ENCODE measurements around the gene ABCC4. TPM values are rescaled to one million over a fixed set of nuclear protein-coding genes. Genes with fewer than 3 reads are reported as not detected.

The ABCC4 gene
- total RNA-seq, 2 experiments from 2014 or later, result 5.7 to 6.1 TPM

DNA sequence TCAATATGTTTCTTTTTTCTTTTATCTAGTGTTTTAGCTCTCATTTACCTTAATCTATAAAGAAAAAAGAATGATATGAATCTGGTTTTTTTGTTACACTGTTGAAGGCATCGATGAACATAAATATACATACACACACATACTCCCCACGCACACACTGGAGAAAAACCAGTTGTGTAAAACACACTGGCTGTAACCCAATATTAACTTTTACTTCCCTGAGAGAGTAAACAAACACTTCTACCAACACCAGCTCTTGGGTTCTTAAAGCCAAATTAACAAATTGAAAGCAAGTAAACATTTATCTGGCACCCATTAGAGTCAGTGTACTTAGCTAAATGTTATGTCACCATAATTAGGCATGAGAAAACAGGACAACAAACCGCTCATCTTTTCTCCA lies 145.7 kb downstream of the ABCC4 start:
- no peak overlapping the region for H3K4me3 Mint-ChIP-seq
- DNase-seq (no peak), ATAC-seq (no peak)
- ChIA-PET CTCF (interaction anchor here (0.6 to 1.5 kb wide), 5 partner anchors 8 to 484 kb away, joined by 3 to 4 read pairs (median 3); no protein-coding TSS in a partner anchor), POLR2A (no interaction called here)
- H3K9me3 Mint-ChIP-seq (ENCODE audit: insufficient read depth), result no peaks in the 10 kb centered on the region
- H3K4me1 Mint-ChIP-seq (ENCODE audit: low read depth), result no peaks in the 10 kb centered on the region
- peaks cover 2% of the 10 kb centered on the region for H3K36me3 Mint-ChIP-seq (ENCODE audit: low read depth)
- H3K27ac Mint-ChIP-seq, result no peak overlapping the region
- no peaks in the 10 kb centered on the region for H3K27me3 Mint-ChIP-seq (ENCODE audit: low read depth)

DNA sequence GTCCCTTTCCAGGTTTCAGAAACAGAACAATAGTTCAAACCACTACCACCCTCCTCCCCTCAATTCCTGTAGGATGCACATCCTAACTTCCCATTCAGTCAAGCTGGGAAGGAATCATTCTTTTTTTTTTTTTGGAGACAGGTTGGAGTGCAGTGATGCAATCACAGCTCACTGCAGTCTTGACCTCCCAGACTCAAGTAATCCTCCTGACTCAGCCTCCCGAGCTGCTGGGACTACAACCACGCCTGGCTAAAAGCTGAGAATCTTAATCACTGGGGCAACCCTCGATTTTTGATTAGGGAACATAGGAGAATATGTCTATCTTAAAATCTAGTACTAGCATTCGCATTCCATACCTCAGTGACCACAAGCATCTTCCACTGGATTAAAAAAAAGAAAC lies 146.2 kb downstream of the ABCC4 start:
- Mint-ChIP-seq H3K4me1 (ENCODE audit: low read depth) (no peaks in the 10 kb centered on the region), H3K4me3 (no peak overlapping the region), H3K27me3 (ENCODE audit: low read depth) (no peaks in the 10 kb centered on the region), H3K27ac (no peak overlapping the region), H3K36me3 (ENCODE audit: low read depth) (peaks cover 2% of the 10 kb centered on the region), H3K9me3 (ENCODE audit: insufficient read depth) (no peaks in the 10 kb centered on the region)
- DNase-seq, result no peak
- ChIA-PET CTCF (interaction anchor here (1.1 to 1.5 kb wide), 4 partner anchors 10 to 249 kb away, joined by 3 to 6 read pairs (median 4); no protein-coding TSS in a partner anchor), POLR2A (no interaction called here)
- ATAC-seq, result no peak

DNA sequence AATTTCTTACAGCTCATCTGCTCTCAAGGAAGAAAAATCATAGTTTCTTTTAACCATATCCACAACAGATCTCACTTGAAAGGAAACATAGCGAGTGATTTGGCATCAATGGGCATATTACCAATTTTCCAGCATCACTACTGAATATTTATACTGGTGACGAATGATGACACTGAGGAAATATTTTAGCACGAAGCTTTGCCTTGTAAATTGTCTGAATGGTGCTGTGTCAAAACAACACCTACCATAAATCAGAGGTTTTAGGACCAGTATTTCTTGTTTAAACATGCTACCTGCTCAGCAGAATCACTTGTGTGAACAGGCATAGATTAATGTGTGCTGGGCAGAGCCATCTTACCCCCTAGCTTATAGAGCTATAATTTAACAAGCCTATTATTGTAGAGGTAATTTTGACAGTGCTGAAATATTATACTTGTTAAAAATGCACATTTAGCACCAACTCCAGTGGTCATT lies 146.8 kb downstream of the ABCC4 start:
- Mint-ChIP-seq H3K27ac (no peak overlapping the region), H3K4me3 (no peak overlapping the region), H3K27me3 (ENCODE audit: low read depth) (no peaks in the 10 kb centered on the region), H3K9me3 (ENCODE audit: insufficient read depth) (no peaks in the 10 kb centered on the region), H3K4me1 (ENCODE audit: low read depth) (no peaks in the 10 kb centered on the region), H3K36me3 (ENCODE audit: low read depth) (peaks cover 2% of the 10 kb centered on the region)
- ChIA-PET CTCF (interaction anchor here (1.2 kb wide), 1 partner anchor 35 kb away, joined by 6 read pairs; no protein-coding TSS in a partner anchor), POLR2A (no interaction called here)
- no peak for DNase-seq
- ATAC-seq, result no peak

DNA sequence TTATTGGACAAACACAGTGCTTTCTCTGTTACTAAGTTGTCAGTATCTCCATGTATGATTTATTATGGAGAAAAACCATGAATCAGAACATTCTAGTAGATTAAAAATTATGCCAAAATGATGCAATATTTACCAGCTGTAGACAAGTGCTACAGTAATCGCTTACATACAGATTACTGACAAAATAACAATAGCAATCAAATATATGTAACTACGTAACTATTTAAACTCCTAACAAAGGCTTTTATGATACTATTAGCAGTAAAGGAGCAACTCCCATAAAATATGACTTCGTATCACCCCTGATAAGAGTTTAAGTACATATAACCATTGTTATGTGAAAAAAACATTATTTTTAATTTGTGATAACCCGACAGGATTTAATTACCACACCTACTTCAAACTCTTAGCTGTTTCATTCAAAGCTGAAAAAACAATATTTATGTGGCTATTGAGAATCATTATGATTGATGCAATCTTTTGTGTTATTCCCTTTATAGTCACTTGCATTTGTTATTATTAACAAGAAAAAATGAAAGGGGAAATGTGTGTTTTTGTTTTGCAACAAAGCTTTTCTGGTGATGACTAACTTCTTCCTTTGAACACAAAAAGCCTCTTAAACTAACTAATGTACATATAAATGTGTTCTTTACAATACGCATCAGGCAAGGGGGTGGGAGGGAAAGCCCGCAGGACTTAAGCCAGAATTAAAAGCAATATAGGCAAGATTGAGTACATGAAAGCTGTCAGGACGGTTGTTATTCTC lies 147.4 kb downstream of the ABCC4 start:
- Mint-ChIP-seq H3K9me3 (ENCODE audit: insufficient read depth) (no peaks in the 10 kb centered on the region), H3K4me3 (no peak overlapping the region), H3K27me3 (ENCODE audit: low read depth) (no peaks in the 10 kb centered on the region), H3K27ac (no peak overlapping the region), H3K36me3 (ENCODE audit: low read depth) (peaks cover 2% of the 10 kb centered on the region), H3K4me1 (ENCODE audit: low read depth) (no peaks in the 10 kb centered on the region)
- DNase-seq (no peak), ATAC-seq (no peak)
- CTCF ChIA-PET, result interaction anchor here (1.2 kb wide), 1 partner anchor 36 kb away, joined by 6 read pairs; no protein-coding TSS in a partner anchor
- POLR2A ChIA-PET, result no interaction called here

DNA sequence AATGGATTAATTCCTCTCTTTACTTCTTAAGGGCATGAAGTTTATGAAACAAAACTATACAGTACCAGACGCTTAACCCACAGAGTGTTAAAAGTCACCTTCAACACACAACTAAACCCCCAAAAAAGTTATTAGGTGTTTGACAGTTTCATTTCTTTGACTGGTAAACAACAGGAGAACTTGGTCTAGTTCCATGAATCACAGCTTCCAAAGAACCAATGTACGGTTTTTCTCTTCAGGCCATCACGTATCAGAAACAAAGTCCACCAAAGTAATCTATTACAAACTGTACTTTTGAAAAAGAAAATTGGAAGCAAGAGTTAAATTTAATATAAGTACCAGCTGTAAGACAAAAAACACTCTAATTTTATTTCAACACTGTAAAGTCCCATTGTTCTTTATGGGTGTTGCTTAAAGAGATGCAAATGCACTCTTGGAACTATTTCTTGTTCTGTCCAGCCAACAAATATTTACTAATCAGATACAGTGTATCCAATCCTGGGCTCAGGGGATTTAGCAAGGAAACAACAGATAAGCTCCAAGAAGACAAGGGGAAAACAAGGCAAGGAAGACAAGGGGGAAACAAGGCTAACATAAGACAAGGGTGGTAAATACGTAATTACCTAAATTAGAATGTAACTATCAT lies 149.2 kb downstream of the ABCC4 start:
- DNase-seq (no peak), ATAC-seq (no peak)
- Mint-ChIP-seq H3K4me3 (no peak overlapping the region), H3K4me1 (ENCODE audit: low read depth) (no peaks in the 10 kb centered on the region), H3K36me3 (ENCODE audit: low read depth) (peaks cover 2% of the 10 kb centered on the region), H3K27ac (no peak overlapping the region), H3K9me3 (ENCODE audit: insufficient read depth) (no peaks in the 10 kb centered on the region), H3K27me3 (ENCODE audit: low read depth) (no peaks in the 10 kb centered on the region)
- ChIA-PET CTCF (no interaction called here), POLR2A (no interaction called here)

DNA sequence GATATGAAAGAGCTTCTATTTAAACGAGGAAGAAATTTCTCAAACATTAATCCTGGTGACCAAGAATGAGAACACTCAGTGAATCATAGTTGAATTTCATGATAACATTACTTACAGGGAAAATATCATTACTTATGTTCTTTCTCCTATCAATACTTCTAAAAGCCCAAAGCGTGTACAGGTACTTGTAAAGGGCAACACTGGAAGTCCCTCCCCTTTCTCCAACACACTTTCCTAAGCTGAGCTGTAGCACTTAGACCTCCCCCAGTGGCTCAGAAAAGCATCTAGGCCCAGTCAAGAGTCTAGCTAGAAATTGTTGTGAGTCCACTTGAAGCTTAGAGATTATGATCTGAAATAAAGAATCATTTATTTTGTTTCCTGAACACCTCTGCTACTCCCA lies 150.7 kb downstream of the ABCC4 start:
- no peak for DNase-seq
- no peaks in the 10 kb centered on the region for H3K4me1 Mint-ChIP-seq (ENCODE audit: low read depth)
- no peak overlapping the region for H3K4me3 Mint-ChIP-seq
- no peak overlapping the region for H3K27ac Mint-ChIP-seq
- no peaks in the 10 kb centered on the region for H3K9me3 Mint-ChIP-seq (ENCODE audit: insufficient read depth)
- H3K36me3 Mint-ChIP-seq (ENCODE audit: low read depth), result peaks cover 5% of the 10 kb centered on the region
- ATAC-seq, result no peak
- CTCF ChIA-PET, result interaction anchor here (1.0 kb wide), 1 partner anchor 39 kb away, joined by 3 read pairs; no protein-coding TSS in a partner anchor
- POLR2A ChIA-PET, result no interaction called here
- H3K27me3 Mint-ChIP-seq (ENCODE audit: low read depth), result no peaks in the 10 kb centered on the region

DNA sequence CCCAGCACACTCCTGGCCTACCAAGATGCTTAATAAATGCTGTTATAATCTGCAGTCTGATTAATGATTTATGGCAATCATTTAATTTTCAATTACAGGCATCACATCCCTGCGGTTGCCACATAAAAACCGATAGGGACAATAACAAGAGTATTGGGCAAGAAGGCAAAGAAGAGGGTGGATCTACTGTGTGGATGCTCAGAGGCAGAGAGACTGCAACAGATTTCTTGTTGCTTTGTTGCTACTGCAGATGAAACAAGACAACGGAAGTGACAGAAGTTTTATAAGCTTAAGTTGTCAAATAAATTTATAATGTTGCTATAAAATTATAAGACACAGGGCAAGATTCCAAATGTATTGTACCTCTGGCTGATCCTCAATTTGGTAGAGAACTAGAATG lies 154.8 kb downstream of the ABCC4 start:
- POLR2A ChIA-PET, result no interaction called here
- no peaks in the 10 kb centered on the region for H3K9me3 Mint-ChIP-seq (ENCODE audit: insufficient read depth)
- DNase-seq (no peak), ATAC-seq (no peak)
- no peak overlapping the region for H3K4me3 Mint-ChIP-seq
- no peak overlapping the region for H3K27ac Mint-ChIP-seq
- CTCF ChIA-PET, result interaction anchor here (0.8 to 1.4 kb wide), 2 partner anchors 10 to 45 kb away, joined by 3 read pairs; no protein-coding TSS in a partner anchor
- peaks cover 5% of the 10 kb centered on the region for H3K4me1 Mint-ChIP-seq (ENCODE audit: low read depth)
- H3K36me3 Mint-ChIP-seq (ENCODE audit: low read depth), result peaks cover 13% of the 10 kb centered on the region
- H3K27me3 Mint-ChIP-seq (ENCODE audit: low read depth), result no peaks in the 10 kb centered on the region

DNA sequence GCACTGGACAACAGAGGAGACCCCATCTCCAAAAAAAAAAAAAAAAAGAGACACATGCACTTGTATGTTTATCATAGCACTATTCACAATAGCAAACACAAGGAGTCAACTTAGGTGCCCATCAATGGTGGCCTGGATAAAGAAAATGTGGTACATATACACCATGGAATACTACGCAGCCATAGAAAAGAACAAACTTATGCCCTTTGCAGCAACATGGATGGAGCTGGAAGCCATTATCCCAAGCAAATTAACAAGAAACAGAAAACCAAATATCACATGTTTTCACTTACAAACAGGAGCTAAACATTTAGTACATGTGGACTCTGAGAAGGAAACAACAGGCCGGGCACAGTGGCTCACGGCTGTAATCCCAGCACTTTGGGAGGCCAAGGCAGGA lies 155.7 kb downstream of the ABCC4 start:
- ATAC-seq (no peak), DNase-seq (no peak)
- peaks cover 5% of the 10 kb centered on the region for H3K4me1 Mint-ChIP-seq (ENCODE audit: low read depth)
- H3K27ac Mint-ChIP-seq, result no peak overlapping the region
- CTCF ChIA-PET, result no interaction called here
- H3K4me3 Mint-ChIP-seq, result no peak overlapping the region
- H3K27me3 Mint-ChIP-seq (ENCODE audit: low read depth), result no peaks in the 10 kb centered on the region
- H3K9me3 Mint-ChIP-seq (ENCODE audit: insufficient read depth), result no peaks in the 10 kb centered on the region
- POLR2A ChIA-PET, result no interaction called here
- H3K36me3 Mint-ChIP-seq (ENCODE audit: low read depth), result peaks cover 15% of the 10 kb centered on the region

DNA sequence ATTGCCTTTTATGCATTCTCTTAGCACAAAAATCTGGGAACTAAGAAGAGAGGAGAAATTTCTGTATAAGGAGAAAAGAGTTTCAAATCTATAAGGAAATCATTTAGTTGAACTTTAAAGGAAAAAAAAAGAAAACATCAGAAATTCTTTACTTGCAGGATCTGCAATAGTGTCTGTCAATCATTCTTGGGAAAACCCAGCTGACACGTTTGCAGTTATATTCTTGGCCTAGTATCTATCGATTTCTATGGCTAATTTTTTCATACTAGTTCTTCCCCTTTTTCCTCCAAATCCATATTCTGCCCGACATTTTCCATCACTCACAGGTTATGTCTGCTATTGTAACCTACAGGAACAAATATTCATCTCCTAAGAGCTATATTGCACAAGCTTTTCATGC lies 160.7 kb downstream of the ABCC4 start:
- Mint-ChIP-seq H3K27me3 (ENCODE audit: low read depth) (no peaks in the 10 kb centered on the region), H3K4me1 (ENCODE audit: low read depth) (peaks cover 5% of the 10 kb centered on the region), H3K4me3 (no peak overlapping the region), H3K9me3 (ENCODE audit: insufficient read depth) (no peaks in the 10 kb centered on the region), H3K27ac (no peak overlapping the region), H3K36me3 (ENCODE audit: low read depth) (peaks cover 18% of the 10 kb centered on the region)
- ATAC-seq (no peak), DNase-seq (no peak)
- CTCF ChIA-PET, result interaction anchor here (0.9 kb wide), 1 partner anchor 16 kb away, joined by 3 read pairs; no protein-coding TSS in a partner anchor
- POLR2A ChIA-PET, result no interaction called here

DNA sequence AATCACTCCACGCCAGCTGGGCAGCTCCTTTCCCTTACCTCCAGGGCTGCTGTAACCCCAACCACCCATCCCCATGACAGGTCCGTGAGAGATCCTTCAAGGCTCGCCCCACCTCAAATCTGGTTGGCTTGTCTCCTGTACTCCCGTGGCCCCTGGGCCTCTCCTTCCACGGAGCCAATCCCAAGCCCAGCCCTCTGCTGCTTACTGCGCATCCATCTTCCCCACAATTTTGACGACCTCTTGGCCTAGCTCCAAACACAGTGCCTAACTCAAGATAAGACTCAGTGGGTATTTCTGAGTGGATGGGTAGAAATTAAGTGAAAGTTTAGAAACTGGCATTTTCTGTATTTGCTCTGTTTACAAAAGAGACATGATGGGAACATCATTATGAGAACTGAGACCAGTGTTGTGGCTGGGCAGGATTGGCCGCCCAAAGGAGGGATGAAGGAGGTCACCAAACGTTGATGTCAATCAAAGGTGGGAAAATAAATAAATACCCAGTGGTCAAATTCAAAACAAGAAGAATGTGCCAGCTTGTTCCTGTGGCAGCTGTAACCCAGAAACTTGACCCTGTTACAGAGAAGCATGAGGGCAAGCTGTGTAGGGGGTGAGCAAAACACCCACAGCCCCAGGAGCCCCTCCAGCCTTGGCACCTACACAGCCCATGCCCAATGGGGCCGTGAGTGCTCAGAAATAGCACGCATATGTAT lies 162.2 kb downstream of the ABCC4 start:
- H3K27ac Mint-ChIP-seq, result no peak overlapping the region
- ChIA-PET CTCF (no interaction called here), POLR2A (no interaction called here)
- no peak overlapping the region for H3K4me3 Mint-ChIP-seq
- ATAC-seq (no peak), DNase-seq (no peak)
- no peaks in the 10 kb centered on the region for H3K27me3 Mint-ChIP-seq (ENCODE audit: low read depth)
- H3K9me3 Mint-ChIP-seq (ENCODE audit: insufficient read depth), result no peaks in the 10 kb centered on the region
- no peaks in the 10 kb centered on the region for H3K4me1 Mint-ChIP-seq (ENCODE audit: low read depth)
- H3K36me3 Mint-ChIP-seq (ENCODE audit: low read depth), result peaks cover 9% of the 10 kb centered on the region

DNA sequence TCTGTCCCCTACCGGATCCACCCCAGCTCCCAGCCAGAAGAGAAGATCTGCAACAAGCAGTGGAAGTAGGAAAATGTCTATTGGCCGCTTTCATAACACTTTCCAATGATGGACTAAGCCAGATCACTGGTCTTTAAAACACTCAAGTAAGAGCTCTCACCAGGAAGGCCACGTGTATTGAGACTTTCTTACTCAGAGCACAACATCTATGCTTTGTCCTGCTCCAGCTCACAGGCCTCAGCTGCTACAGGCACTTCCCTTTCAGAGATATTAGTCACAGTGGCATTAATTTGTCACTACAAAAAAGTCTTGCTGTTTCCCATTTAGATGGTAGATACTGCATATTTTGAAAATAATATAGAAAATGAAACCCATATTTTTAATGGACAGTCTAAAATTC lies 164.2 kb downstream of the ABCC4 start:
- ATAC-seq (no peak), DNase-seq (no peak)
- ChIA-PET POLR2A (no interaction called here), CTCF (no interaction called here)
- H3K27ac Mint-ChIP-seq, result no peak overlapping the region
- no peaks in the 10 kb centered on the region for H3K27me3 Mint-ChIP-seq (ENCODE audit: low read depth)
- H3K9me3 Mint-ChIP-seq (ENCODE audit: insufficient read depth), result no peaks in the 10 kb centered on the region
- H3K4me1 Mint-ChIP-seq (ENCODE audit: low read depth), result no peaks in the 10 kb centered on the region
- no peak overlapping the region for H3K4me3 Mint-ChIP-seq
- H3K36me3 Mint-ChIP-seq (ENCODE audit: low read depth), result peaks cover 9% of the 10 kb centered on the region

DNA sequence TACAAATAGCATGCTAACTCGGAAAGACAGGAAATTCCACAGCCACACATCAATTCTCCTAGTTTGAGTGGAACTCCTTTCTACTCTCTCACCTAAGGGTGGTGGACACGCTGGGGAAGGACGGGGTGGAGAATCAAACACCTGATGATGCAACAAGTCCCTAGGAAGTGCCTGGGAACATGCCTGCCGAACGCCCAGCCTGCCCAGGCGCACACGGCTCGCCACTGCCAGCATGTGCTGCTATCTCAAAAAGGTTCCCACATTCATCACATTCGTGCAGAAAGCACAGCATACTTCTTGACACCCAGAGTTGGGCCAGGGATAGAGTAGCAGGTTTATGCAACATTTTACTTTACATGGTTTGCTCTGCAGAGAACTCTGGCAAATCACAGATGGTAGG lies 164.6 kb downstream of the ABCC4 start:
- no peaks in the 10 kb centered on the region for H3K27me3 Mint-ChIP-seq (ENCODE audit: low read depth)
- no peaks in the 10 kb centered on the region for H3K9me3 Mint-ChIP-seq (ENCODE audit: insufficient read depth)
- no peaks in the 10 kb centered on the region for H3K4me1 Mint-ChIP-seq (ENCODE audit: low read depth)
- H3K4me3 Mint-ChIP-seq, result no peak overlapping the region
- ChIA-PET POLR2A (no interaction called here), CTCF (no interaction called here)
- peaks cover 9% of the 10 kb centered on the region for H3K36me3 Mint-ChIP-seq (ENCODE audit: low read depth)
- no peak overlapping the region for H3K27ac Mint-ChIP-seq
- ATAC-seq (no peak), DNase-seq (no peak)

All from activated CD8-positive, alpha-beta T cell treated with anti-CD3 and anti-CD28 coated beads, Interleukin-2, amount 10 ng/mL, durations not matched to agents 7 days and 5 days (primary cell).